ENCODE measurements around the gene PHACTR1. TPM values are rescaled to one million over a fixed set of nuclear protein-coding genes. Genes with fewer than 3 reads are reported as not detected.

Gene PHACTR1
- total RNA-seq, 1 donor from 2014 or later = 50.7 TPM

- Mint-ChIP-seq H3K4me1 (ENCODE audit: low read depth, unreplicated experiment) (peaks cover 28% of the 10 kb centered on the region), H3K27me3 (ENCODE audit: unreplicated experiment) (peaks cover 8% of the 10 kb centered on the region), H3K36me3 (ENCODE audit: unreplicated experiment) (peaks cover under 1% of the 10 kb centered on the region), H3K4me3 (ENCODE audit: unreplicated experiment) (no peak overlapping the region), H3K27ac (ENCODE audit: unreplicated experiment) (no peak overlapping the region), H3K9me3 (ENCODE audit: unreplicated experiment) (peaks cover 4% of the 10 kb centered on the region)
- DNase-seq = no peak
- TF ChIP-seq CTCF (IDR thresholded peaks at IDR 0.05; ENCODE audit: partially characterized antibody, unreplicated experiment) = no peak
These were observed 534.7 kb downstream of the PHACTR1 start for GRCh38 chr6:13251242-13251641.

GRCh38 chr6:13252790-13253189, 536.2 kb downstream of the PHACTR1 start:
- Mint-ChIP-seq H3K27me3 (ENCODE audit: unreplicated experiment) (peaks cover 8% of the 10 kb centered on the region), H3K4me3 (ENCODE audit: unreplicated experiment) (no peak overlapping the region), H3K4me1 (ENCODE audit: low read depth, unreplicated experiment) (peaks cover 23% of the 10 kb centered on the region), H3K9me3 (ENCODE audit: unreplicated experiment) (peaks cover 4% of the 10 kb centered on the region), H3K27ac (ENCODE audit: unreplicated experiment) (no peak overlapping the region), H3K36me3 (ENCODE audit: unreplicated experiment) (peaks cover 8% of the 10 kb centered on the region)
- no peak for DNase-seq
- TF ChIP-seq CTCF (IDR thresholded peaks at IDR 0.05; ENCODE audit: partially characterized antibody, unreplicated experiment) = no peak

- peaks cover 2% of the 10 kb centered on the region for H3K9me3 Mint-ChIP-seq (ENCODE audit: unreplicated experiment)
- H3K27ac Mint-ChIP-seq (ENCODE audit: unreplicated experiment) = no peak overlapping the region
- H3K4me3 Mint-ChIP-seq (ENCODE audit: unreplicated experiment) = no peak overlapping the region
- no peak for TF ChIP-seq CTCF (IDR thresholded peaks at IDR 0.05; ENCODE audit: partially characterized antibody, unreplicated experiment)
- H3K27me3 Mint-ChIP-seq (ENCODE audit: unreplicated experiment) = peaks cover 5% of the 10 kb centered on the region
- peaks cover 18% of the 10 kb centered on the region for H3K4me1 Mint-ChIP-seq (ENCODE audit: low read depth, unreplicated experiment)
- DNase-seq = no peak
- peaks cover 8% of the 10 kb centered on the region for H3K36me3 Mint-ChIP-seq (ENCODE audit: unreplicated experiment)
These were observed 536.7 kb downstream of the PHACTR1 start for GRCh38 chr6:13253272-13253671.

GRCh38 chr6:13256266-13257001, 539.9 kb downstream of the PHACTR1 start:
- Mint-ChIP-seq H3K36me3 (ENCODE audit: unreplicated experiment) (peaks cover 8% of the 10 kb centered on the region), H3K27me3 (ENCODE audit: unreplicated experiment) (peaks cover 5% of the 10 kb centered on the region), H3K27ac (ENCODE audit: unreplicated experiment) (no peak overlapping the region), H3K9me3 (ENCODE audit: unreplicated experiment) (no peaks in the 10 kb centered on the region), H3K4me1 (ENCODE audit: low read depth, unreplicated experiment) (peaks cover under 1% of the 10 kb centered on the region), H3K4me3 (ENCODE audit: unreplicated experiment) (no peak overlapping the region)
- no peak for TF ChIP-seq CTCF (IDR thresholded peaks at IDR 0.05; ENCODE audit: partially characterized antibody, unreplicated experiment)
- DNase-seq = no peak

GRCh38 chr6:13259393-13259792, 542.8 kb downstream of the PHACTR1 start:
- H3K36me3 Mint-ChIP-seq (ENCODE audit: unreplicated experiment) = peaks cover 8% of the 10 kb centered on the region
- no peaks in the 10 kb centered on the region for H3K4me1 Mint-ChIP-seq (ENCODE audit: low read depth, unreplicated experiment)
- H3K27me3 Mint-ChIP-seq (ENCODE audit: unreplicated experiment) = peaks cover 5% of the 10 kb centered on the region
- H3K9me3 Mint-ChIP-seq (ENCODE audit: unreplicated experiment) = no peaks in the 10 kb centered on the region
- DNase-seq = no peak
- H3K27ac Mint-ChIP-seq (ENCODE audit: unreplicated experiment) = no peak overlapping the region
- H3K4me3 Mint-ChIP-seq (ENCODE audit: unreplicated experiment) = no peak overlapping the region
- TF ChIP-seq CTCF (IDR thresholded peaks at IDR 0.05; ENCODE audit: partially characterized antibody, unreplicated experiment) = no peak

Data from glutamatergic neuron (in vitro differentiated cells).